Mononuclear cell (primary cell): ENCODE results near the gene CD38. TPM values are rescaled to one million over a fixed set of nuclear protein-coding genes. Genes with fewer than 3 reads are reported as not detected.
"Not testable (repeated sequence)": the region's sequence is repeated elsewhere in the genome, so short reads cannot be mapped to it uniquely, and the experiment has no call there.

ENCODE experiments used
- H3K27me3 ChIP-seq: 2 replicates; pipeline ENCODE4 v1.6.0; 2011; ENCODE audit warnings: low read length, control low read depth; ENCODE audit not compliant: insufficient read depth
- H3K4me1 ChIP-seq: 2 replicates; pipeline ENCODE4 v1.5.1; 2011; ENCODE audit warnings: mild to moderate bottlenecking, low read length, control low read depth; ENCODE audit not compliant: insufficient read depth
- H3K4me3 ChIP-seq: 2 replicates; pipeline ENCODE4 v1.5.1; 2011; ENCODE audit warnings: mild to moderate bottlenecking, low read length, moderate library complexity
- H3K9me3 ChIP-seq: 2 replicates; pipeline ENCODE4 v1.5.1; 2011; ENCODE audit warnings: low read depth, mild to moderate bottlenecking, control low read depth, low read length
- total RNA-seq: library from RNA; depleted of rRNA; stranded (reverse); fragments of >200 nt; gene quantifications from one replicate; pipeline ENCODE4 v1.2.3, GENCODE V29; 2012

Gene CD38
- total RNA-seq, 1 donor = 7.5 TPM

DNA sequence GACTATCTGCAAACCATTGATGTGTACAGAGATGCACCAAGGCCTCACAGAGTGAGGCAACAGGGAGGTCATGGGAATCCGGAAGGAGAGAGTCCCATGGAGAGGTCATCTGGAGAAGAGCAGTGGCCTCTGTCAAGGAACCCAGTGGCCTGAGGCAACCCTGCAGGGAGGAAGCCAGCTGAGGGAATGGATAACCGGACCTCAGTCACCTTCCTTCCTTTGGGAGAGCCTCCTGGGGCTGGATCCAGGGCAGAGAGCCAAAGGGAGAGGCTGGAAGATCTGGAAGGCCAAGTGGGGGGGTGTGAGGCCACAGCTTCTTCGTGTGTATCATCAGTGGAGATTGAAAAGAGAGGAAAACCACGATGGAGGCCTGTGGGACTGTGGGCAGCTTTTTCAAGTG lies 24.3 kb upstream of the CD38 start:
- no peak overlapping the region for H3K4me3 ChIP-seq
- H3K4me1 ChIP-seq = peaks cover 42% of the 10 kb centered on the region
- no peaks in the 10 kb centered on the region for H3K27me3 ChIP-seq
- H3K9me3 ChIP-seq = no peaks in the 10 kb centered on the region

DNA sequence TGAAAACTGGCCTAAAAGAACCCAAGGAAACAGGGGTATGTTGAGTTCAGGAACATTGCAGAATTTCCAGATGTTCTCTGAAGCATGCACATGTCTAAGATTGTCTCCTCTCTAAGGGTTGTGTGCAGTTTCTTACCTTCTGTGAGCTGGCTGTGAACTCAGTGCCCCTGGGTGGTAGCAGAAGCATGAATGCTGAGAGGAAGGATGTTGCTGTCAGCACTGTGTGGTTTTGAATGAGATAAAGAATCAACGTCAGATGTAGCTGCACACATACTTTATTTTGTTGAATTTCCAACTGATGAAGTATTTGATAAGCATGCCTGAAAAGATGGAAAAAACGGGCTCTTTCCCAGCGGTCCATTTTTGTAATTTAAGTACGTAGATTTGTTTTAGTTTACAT lies 23.8 kb upstream of the CD38 start:
- no peak overlapping the region for H3K4me3 ChIP-seq
- peaks cover 42% of the 10 kb centered on the region for H3K4me1 ChIP-seq
- no peaks in the 10 kb centered on the region for H3K27me3 ChIP-seq
- H3K9me3 ChIP-seq = no peaks in the 10 kb centered on the region

DNA sequence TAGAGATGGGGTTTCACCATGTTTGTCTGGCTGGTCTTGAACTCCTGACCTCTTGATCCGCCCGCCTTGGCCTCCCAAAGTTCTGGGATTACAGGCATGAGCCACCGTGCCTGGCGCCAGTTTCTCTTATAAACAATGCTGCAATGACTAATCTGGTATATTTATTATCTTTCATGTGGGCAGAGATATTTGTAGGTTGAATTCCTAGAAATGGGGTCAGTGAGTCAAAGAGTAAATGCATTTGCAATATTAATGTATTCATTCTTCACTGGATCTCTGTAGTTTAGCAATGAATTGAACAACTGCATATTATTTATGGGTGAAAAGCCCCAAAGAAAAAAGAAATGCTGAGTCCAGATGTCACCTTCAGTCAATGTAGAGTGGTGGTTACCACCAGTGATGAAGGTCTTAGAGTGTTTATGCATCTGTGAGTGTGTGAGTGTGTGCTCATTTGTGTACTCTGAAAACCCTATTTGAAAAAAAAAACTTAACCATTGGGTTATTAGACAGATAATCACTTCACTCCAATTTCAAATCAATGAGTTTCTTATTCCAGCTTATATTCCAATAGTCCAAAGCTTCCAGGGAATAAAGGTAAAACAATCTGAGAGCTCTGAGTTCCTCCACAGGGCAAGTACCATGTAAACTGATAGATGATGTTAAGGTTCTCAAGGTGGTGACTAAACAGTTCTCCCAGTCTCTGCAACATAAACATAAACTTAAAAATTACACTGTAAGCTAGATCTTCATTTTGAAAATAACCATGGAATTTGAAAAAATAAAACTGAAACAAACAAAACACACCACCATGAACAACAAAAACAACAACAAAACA lies 22.6 kb upstream of the CD38 start:
- H3K27me3 ChIP-seq = no peaks in the 10 kb centered on the region
- no peak overlapping the region for H3K4me3 ChIP-seq
- no peaks in the 10 kb centered on the region for H3K9me3 ChIP-seq
- H3K4me1 ChIP-seq = peaks cover 42% of the 10 kb centered on the region

DNA sequence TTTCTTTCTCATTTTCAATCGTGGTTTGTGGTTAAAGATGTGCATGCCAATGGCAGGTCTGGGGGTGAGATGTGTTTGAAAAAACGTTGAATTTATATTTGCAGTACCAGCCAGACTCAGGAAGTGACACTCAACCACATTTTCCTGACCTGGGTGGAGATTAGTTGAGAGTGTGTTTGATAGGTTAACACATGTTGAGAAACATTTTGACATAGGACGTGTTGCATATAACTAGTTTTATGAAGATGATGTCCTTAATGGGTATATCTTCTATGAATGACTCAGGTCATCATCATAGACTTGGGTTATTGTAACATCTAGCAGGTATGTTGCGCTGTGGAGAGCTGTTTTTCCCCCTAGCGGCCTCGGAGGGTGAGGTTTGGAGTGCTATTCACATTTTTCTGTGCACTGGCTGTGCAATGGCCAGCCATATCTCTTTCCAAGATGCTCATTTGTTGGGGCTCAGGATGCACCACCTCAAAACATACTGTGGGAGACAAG lies 21.7 kb upstream of the CD38 start:
- H3K27me3 ChIP-seq = no peaks in the 10 kb centered on the region
- H3K9me3 ChIP-seq = no peaks in the 10 kb centered on the region
- no peak overlapping the region for H3K4me3 ChIP-seq
- peaks cover 42% of the 10 kb centered on the region for H3K4me1 ChIP-seq

DNA sequence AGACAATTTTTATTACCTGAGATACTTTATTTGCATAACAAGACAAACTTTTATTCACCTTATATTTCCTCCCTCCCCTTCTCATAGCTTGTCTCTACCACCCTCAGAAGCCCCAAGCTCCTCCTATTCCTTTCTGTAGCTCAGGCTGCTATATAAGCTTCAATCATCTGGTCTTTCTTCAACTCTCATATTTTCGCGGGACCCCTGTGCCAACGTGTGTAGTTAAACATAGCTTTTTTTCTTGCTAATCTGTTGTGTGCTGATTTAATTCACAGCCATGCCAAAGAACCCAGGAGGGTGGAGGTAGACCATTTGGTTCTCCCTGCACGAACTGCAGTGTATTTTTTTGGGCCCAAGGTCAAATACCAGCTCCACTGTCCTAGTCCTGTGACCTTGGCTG lies 21.1 kb upstream of the CD38 start:
- H3K9me3 ChIP-seq = no peaks in the 10 kb centered on the region
- H3K4me1 ChIP-seq = peaks cover 42% of the 10 kb centered on the region
- no peak overlapping the region for H3K4me3 ChIP-seq
- H3K27me3 ChIP-seq = no peaks in the 10 kb centered on the region

DNA sequence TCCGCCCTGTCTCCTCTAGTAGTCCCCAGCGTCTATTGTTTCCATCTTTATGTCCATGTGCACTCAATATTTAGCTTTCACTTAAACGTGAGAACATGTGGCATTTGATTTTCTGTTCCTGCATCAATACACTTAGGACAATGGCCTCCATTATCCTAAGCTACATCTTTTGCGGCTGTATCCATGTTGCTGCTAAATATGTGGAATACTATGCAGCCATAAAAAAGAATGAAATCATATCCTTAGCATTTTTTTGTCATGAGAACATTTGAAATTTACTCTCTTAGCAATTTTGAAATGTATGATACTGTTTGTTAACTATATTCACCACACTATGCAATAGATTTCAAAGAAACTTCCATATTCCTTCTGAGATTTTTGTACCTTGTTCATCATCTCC lies 19.8 kb upstream of the CD38 start:
- no peaks in the 10 kb centered on the region for H3K9me3 ChIP-seq
- H3K27me3 ChIP-seq = no peaks in the 10 kb centered on the region
- H3K4me3 ChIP-seq = no peak overlapping the region
- peaks cover 42% of the 10 kb centered on the region for H3K4me1 ChIP-seq

DNA sequence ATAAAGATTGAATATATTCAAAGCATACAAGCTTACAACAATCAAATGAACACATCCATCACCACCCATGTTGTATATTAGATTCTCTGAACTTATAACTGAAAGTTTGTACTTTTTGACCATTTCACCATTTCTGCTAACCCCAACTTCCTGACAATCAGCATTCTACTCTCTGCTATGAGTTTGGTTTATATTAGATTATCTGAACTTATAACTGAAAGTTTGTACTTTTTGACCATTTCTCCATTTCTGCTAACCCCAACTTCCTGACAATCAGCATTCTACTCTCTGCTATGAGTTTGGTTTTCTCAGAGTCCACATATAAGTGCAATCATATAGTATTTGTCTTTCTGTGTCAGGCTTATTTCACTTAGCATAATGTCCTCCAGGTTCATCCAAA lies 15.7 kb upstream of the CD38 start:
- H3K4me1 ChIP-seq = peaks cover 34% of the 10 kb centered on the region
- not testable (repeated sequence) for H3K4me3 ChIP-seq, H3K9me3 ChIP-seq, H3K27me3 ChIP-seq

DNA sequence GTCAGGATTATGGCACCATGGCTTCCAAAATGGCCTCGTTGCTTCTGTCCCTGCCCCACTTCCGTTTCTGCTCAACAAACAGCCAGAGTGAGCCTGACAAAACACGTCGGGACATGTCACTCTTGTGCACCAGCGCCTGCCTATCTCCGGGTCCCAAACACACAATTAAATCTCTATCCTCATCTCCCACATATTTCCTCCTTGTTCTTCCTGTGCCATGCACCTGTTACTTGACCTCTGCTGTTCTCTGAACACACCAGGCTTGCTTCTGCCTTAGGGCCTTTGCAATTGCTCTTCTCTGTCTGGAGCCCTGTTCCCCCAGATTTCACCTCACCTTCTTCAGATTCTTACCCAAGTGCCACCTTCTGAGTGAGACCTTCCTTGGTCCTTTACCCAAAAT lies 12.7 kb upstream of the CD38 start:
- H3K27me3 ChIP-seq = no peaks in the 10 kb centered on the region
- no peaks in the 10 kb centered on the region for H3K9me3 ChIP-seq
- no peak overlapping the region for H3K4me3 ChIP-seq
- peaks cover 42% of the 10 kb centered on the region for H3K4me1 ChIP-seq

DNA sequence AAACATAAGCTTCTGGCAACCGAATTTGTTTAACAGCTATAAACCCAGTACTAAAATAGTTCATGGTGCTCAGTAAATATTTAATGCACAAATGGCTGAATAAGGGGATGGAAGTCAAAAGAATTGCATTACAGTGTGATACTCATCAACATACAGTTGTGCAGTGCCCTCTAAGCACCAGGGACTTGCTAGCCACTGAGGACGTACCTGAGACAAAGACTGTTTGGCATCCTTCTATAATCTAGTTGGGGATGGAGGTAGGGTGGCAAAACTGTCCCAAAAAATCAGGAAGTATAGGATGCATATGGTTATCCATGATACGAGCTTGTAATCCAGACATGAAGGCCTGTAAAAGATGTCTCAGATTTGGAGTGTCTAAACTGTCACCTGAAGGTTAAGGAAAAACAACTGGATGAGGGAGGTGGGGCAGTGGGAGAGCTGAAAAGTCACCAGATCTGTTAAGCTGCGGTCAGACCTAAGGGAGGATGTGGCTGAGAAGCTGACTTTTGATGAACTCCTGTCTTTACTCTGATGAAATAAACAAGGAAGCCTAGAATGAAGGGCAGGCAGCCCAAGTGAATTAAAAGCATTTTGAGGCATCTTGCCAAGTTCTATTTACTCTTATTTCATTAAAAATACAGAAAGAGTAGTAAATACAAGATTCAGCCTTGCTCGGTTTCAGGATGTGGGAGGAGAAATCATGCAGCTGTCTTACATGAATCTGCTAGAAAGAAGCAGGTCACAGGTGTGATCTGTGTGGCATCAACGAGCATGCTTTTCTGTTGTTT lies 12.0 kb upstream of the CD38 start:
- H3K27me3 ChIP-seq = no peaks in the 10 kb centered on the region
- H3K4me3 ChIP-seq = no peak overlapping the region
- no peaks in the 10 kb centered on the region for H3K9me3 ChIP-seq

DNA sequence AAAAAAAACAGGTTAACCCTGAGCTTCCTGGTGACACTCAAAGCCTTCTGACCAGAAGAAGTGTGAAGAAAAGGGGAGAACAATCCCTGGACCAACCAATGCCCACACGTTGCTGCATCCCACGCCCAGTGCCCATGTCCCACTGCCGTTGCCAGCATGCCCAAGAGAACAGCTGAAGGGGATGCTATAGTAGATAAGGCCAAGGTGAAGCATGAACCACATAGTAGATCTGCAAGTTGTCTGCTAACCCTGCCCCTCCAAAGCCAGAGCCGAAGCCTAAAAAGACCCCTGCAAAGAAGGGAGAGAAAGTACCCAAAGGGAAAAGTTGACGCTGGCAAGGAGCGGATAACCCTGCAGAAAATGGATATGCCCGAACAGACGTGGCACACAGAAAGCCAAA lies 11.3 kb upstream of the CD38 start:
- Histone ChIP-seq H3K4me1 (peaks cover 54% of the 10 kb centered on the region), H3K4me3 (no peak overlapping the region), H3K27me3 (no peaks in the 10 kb centered on the region), H3K9me3 (no peaks in the 10 kb centered on the region)

More for the DNA sequence above, 12.0 kb upstream of the CD38 start:
- peaks cover 48% of the 10 kb centered on the region for H3K4me1 ChIP-seq

DNA sequence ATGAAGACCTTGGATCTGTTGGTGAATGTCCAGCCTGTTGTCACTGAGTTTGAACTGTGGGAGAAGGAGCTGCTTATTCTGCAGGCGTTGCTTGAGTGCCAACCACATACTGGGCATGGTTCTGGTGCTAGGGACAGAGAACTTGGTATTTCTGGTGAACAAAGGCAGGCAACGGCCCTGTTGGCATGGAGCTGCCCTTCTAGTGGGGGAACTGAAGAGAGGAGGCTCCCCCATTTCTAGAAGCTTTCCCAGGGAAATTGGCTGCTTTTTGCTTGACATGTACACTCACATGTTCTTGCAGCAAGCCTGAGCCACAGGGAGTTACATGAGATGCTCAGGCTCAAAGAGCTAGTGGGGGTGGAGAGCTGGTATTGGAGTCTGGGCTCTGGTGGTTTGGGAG lies 8.9 kb upstream of the CD38 start:
- Histone ChIP-seq H3K9me3 (no peaks in the 10 kb centered on the region), H3K4me1 (peaks cover 61% of the 10 kb centered on the region), H3K27me3 (no peaks in the 10 kb centered on the region), H3K4me3 (no peak overlapping the region)

DNA sequence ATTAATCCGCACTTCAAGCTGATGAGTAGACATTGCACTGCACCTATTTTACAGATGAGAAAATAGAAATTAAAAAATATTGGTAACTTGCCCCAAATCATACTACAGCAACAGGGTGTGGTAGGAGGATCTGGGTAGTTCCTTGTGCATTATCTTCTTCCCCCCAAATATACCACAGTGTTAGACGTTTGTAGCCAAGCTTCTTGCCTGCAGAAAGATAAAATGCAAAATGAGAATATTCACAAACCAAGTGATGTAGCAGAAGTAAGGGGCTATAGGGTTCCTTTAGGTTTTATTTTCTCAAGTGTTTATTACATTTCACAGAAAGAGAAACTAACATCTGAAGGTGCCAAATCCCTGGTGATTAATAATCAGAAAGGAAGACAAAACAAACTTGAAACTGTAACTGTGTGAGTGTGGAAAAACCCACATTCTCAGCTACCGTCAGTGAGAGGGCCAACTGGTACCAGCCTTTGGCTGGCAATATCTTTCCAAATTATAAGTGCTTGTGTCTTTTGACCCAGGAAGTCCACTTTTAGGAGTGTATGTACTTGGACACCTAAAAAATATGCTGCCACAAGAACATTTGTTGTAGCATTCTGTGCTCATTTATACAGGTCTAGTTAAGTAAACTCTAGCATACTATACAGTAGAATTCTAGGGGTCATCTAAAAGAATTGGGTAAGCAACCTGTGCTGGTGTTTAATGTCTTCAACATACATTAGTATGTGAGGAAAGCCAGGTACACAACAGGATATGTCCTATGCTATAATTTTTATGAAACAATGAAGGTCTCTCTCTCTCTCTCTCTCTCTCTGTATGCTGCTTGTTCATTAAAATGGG lies 6.7 kb upstream of the CD38 start:
- no peaks in the 10 kb centered on the region for H3K27me3 ChIP-seq
- no peak overlapping the region for H3K4me3 ChIP-seq
- H3K9me3 ChIP-seq = no peaks in the 10 kb centered on the region
- peaks cover 46% of the 10 kb centered on the region for H3K4me1 ChIP-seq

DNA sequence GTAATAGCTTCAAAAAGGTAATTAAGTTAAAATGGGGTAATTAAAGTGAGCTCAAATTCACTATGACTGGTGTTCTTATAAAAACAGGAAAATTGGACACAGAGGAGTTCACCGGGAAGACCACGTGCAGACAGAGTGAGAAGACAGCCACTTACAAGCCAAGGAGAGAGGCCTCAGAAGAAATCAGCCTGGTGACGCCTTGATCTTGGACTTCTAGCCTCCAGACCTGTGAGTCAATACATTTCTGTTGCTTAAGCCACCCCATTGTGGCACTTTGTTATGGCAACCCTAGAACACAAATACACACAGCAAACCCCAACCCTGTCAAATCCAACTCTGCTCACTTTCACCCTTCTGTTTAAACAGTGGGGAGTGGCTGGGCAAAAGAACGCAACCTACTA lies 4.1 kb upstream of the CD38 start:
- H3K4me1 ChIP-seq = peaks cover 43% of the 10 kb centered on the region
- no peaks in the 10 kb centered on the region for H3K9me3 ChIP-seq
- no peaks in the 10 kb centered on the region for H3K27me3 ChIP-seq
- no peak overlapping the region for H3K4me3 ChIP-seq

DNA sequence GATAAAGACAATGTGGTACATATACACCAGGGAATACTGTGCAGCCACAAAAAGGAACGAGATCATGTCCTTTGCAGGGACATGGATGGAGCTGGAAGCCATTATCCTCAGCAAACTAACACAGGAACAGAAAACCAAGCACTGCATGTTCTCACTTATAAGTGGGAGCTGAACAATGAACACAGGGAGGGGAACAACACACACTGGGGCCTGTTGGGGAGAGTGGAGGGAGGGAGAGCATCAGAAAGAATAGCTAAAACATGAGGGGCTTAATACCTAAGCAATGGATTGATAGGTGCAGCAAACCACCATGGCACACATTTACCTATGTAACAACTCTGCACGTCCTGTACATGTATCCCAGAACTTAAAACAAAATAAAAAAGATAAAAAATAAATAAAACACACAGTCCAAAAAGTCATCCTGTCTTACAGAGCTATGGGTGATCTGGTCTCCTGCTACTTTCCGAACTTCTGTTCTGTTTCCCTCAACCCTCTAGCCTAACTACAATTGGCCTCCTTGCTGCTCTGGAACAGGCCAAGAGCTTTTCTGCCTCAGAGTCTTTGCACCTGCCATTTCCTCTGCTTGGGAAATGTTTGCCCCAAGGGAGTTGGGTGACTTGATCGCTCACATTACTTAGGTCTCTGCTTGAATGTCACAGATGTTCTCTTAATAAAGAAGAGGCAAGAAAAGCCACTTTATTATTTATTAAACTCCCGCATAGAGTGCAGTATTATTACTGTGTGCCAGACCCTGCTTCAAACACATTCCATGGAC lies 1.1 kb upstream of the CD38 start:
- no peak overlapping the region for H3K4me3 ChIP-seq
- H3K4me1 ChIP-seq = peaks cover 57% of the 10 kb centered on the region
- H3K27me3 ChIP-seq = no peaks in the 10 kb centered on the region
- H3K9me3 ChIP-seq = no peaks in the 10 kb centered on the region
